ENCODE results near the gene CR1L.

Gene CR1L

DNA sequence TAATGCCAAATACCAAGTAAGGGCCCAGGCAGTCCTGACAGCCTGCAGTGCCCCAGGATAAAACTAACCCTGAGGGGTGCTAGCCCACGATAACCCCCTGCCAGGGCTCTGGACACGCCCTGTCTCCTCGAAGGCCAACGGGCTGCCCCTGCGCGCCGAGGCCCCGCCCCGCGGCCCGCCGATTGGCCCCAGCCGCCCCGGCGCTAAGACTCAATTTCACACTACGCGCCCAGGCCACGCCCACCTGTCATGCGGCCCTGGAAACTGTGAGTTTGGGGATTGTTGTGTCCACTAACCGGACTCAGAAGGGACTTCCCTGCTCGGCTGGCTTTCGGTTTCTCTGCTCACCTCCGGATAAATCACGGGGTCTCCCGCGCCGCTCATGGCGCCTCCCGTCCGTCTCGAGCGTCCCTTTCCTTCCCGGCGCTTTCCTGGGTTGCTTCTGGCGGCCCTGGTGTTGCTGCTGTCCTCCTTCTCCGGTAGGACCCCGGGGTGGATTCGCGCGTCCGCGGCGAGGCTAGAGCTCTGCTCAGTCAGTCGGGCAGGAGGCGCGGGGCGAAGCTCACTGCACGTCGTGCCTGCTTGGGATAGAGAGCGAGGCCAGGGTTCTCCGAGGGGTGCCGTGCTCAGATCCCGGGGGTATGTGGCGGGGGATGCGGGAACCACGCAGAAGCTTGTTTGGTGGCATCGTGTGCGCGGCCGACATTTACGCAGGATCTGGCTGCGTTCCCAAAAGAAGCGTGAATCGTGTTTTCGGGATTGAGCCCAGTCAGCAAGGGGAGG lies at the start of gene CR1L (continued):
- TF ChIP-seq, protein P1, sequence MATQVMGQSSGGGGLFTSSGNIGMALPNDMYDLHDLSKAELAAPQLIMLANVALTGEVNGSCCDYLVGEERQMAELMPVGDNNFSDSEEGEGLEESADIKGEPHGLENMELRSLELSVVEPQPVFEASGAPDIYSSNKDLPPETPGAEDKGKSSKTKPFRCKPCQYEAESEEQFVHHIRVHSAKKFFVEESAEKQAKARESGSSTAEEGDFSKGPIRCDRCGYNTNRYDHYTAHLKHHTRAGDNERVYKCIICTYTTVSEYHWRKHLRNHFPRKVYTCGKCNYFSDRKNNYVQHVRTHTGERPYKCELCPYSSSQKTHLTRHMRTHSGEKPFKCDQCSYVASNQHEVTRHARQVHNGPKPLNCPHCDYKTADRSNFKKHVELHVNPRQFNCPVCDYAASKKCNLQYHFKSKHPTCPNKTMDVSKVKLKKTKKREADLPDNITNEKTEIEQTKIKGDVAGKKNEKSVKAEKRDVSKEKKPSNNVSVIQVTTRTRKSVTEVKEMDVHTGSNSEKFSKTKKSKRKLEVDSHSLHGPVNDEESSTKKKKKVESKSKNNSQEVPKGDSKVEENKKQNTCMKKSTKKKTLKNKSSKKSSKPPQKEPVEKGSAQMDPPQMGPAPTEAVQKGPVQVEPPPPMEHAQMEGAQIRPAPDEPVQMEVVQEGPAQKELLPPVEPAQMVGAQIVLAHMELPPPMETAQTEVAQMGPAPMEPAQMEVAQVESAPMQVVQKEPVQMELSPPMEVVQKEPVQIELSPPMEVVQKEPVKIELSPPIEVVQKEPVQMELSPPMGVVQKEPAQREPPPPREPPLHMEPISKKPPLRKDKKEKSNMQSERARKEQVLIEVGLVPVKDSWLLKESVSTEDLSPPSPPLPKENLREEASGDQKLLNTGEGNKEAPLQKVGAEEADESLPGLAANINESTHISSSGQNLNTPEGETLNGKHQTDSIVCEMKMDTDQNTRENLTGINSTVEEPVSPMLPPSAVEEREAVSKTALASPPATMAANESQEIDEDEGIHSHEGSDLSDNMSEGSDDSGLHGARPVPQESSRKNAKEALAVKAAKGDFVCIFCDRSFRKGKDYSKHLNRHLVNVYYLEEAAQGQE (tag by site-specific recombination; IDR thresholded peaks at IDR 0.05): peak; percentile 80
- TF ChIP-seq ZBTB48 (tag by site-specific recombination; IDR thresholded peaks at IDR 0.05) (peak; percentile 95; the same call in 1 of the 2 replicates), ZNF335 (tag by site-specific recombination; conservative IDR thresholded peaks at IDR 0.05) (peak; percentile 97), ZNF416 (tag by site-specific recombination; IDR thresholded peaks at IDR 0.05) (no peak), GLIS2 (tag by site-specific recombination; IDR thresholded peaks at IDR 0.05) (peak; percentile 73), ZNF391 (tag by site-specific recombination; IDR thresholded peaks at IDR 0.05; ENCODE audit: borderline replicate concordance, low read depth) (no peak), GLIS1 (tag by site-specific recombination; IDR thresholded peaks at IDR 0.05) (peak; percentile 71), ZNF626 (tag by site-specific recombination; IDR thresholded peaks at IDR 0.05) (no peak), ZNF155 (tag by site-specific recombination; IDR thresholded peaks at IDR 0.05) (no peak), SCRT2 (tag by site-specific recombination; IDR thresholded peaks at IDR 0.05) (peak; percentile 80), MYNN (tag by site-specific recombination; IDR thresholded peaks at IDR 0.05; ENCODE audit: borderline replicate concordance) (no peak), SP3 (tag by site-specific recombination; IDR thresholded peaks at IDR 0.05) (peak; percentile 64), ZNF292 (tag by site-specific recombination; IDR thresholded peaks at IDR 0.05; ENCODE audit: borderline replicate concordance, low read depth) (no peak), KLF9 (tag by site-specific recombination; IDR thresholded peaks at IDR 0.05; ENCODE audit: low read depth) (peak; percentile 82), ZBTB1 (tag by site-specific recombination; IDR thresholded peaks at IDR 0.05) (no peak), ZNF658 (tag by site-specific recombination; IDR thresholded peaks at IDR 0.05) (no peak), ZNF701 (tag by site-specific recombination; IDR thresholded peaks at IDR 0.05) (no peak), ZXDB (tag by site-specific recombination; IDR thresholded peaks at IDR 0.05) (peak; percentile 77), ZNF23 (tag by site-specific recombination; IDR thresholded peaks at IDR 0.05; ENCODE audit: borderline replicate concordance) (no peak), ZNF623 (tag by site-specific recombination; IDR thresholded peaks at IDR 0.05) (no peak), ZNF248 (tag by site-specific recombination; IDR thresholded peaks at IDR 0.05) (no peak), KLF8 (tag by site-specific recombination; IDR thresholded peaks at IDR 0.05) (no peak; the same call in 1 of the 2 replicates)
- TF ChIP-seq, protein P2, sequence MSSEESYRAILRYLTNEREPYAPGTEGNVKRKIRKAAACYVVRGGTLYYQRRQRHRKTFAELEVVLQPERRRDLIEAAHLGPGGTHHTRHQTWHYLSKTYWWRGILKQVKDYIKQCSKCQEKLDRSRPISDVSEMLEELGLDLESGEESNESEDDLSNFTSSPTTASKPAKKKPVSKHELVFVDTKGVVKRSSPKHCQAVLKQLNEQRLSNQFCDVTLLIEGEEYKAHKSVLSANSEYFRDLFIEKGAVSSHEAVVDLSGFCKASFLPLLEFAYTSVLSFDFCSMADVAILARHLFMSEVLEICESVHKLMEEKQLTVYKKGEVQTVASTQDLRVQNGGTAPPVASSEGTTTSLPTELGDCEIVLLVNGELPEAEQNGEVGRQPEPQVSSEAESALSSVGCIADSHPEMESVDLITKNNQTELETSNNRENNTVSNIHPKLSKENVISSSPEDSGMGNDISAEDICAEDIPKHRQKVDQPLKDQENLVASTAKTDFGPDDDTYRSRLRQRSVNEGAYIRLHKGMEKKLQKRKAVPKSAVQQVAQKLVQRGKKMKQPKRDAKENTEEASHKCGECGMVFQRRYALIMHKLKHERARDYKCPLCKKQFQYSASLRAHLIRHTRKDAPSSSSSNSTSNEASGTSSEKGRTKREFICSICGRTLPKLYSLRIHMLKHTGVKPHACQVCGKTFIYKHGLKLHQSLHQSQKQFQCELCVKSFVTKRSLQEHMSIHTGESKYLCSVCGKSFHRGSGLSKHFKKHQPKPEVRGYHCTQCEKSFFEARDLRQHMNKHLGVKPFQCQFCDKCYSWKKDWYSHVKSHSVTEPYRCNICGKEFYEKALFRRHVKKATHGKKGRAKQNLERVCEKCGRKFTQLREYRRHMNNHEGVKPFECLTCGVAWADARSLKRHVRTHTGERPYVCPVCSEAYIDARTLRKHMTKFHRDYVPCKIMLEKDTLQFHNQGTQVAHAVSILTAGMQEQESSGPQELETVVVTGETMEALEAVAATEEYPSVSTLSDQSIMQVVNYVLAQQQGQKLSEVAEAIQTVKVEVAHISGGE (tag by site-specific recombination; conservative IDR thresholded peaks at IDR 0.05; ENCODE audit: low read depth): no peak
- TF ChIP-seq, protein P3, sequence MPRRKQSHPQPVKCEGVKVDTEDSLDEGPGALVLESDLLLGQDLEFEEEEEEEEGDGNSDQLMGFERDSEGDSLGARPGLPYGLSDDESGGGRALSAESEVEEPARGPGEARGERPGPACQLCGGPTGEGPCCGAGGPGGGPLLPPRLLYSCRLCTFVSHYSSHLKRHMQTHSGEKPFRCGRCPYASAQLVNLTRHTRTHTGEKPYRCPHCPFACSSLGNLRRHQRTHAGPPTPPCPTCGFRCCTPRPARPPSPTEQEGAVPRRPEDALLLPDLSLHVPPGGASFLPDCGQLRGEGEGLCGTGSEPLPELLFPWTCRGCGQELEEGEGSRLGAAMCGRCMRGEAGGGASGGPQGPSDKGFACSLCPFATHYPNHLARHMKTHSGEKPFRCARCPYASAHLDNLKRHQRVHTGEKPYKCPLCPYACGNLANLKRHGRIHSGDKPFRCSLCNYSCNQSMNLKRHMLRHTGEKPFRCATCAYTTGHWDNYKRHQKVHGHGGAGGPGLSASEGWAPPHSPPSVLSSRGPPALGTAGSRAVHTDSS (tag by site-specific recombination; IDR thresholded peaks at IDR 0.05): no peak
- TF ChIP-seq, protein P4, sequence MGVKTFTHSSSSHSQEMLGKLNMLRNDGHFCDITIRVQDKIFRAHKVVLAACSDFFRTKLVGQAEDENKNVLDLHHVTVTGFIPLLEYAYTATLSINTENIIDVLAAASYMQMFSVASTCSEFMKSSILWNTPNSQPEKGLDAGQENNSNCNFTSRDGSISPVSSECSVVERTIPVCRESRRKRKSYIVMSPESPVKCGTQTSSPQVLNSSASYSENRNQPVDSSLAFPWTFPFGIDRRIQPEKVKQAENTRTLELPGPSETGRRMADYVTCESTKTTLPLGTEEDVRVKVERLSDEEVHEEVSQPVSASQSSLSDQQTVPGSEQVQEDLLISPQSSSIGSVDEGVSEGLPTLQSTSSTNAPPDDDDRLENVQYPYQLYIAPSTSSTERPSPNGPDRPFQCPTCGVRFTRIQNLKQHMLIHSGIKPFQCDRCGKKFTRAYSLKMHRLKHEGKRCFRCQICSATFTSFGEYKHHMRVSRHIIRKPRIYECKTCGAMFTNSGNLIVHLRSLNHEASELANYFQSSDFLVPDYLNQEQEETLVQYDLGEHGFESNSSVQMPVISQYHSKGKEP (tag by site-specific recombination; IDR thresholded peaks at IDR 0.05): no peak
- TF ChIP-seq, protein P5, sequence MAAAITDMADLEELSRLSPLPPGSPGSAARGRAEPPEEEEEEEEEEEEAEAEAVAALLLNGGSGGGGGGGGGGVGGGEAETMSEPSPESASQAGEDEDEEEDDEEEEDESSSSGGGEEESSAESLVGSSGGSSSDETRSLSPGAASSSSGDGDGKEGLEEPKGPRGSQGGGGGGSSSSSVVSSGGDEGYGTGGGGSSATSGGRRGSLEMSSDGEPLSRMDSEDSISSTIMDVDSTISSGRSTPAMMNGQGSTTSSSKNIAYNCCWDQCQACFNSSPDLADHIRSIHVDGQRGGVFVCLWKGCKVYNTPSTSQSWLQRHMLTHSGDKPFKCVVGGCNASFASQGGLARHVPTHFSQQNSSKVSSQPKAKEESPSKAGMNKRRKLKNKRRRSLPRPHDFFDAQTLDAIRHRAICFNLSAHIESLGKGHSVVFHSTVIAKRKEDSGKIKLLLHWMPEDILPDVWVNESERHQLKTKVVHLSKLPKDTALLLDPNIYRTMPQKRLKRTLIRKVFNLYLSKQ (tag by site-specific recombination; IDR thresholded peaks at IDR 0.05; ENCODE audit: borderline replicate concordance): no peak
